HepG2 (cell line): ENCODE results near the gene MT1A. TPM values are rescaled to one million over a fixed set of nuclear protein-coding genes. Genes with fewer than 3 reads are reported as not detected.

Experiments used
- BHLHE40 ChIP-seq: IDR thresholded peaks from 2 replicates; pipeline ENCODE4 v1.6.1; 2011; ENCODE audit warnings: low read length, improper control_type of control experiment
- CREM ChIP-seq, 2 experiments: sonication (generic) in 1 of 2; formaldehyde crosslinking in 1 of 2; IDR thresholded peaks; 2 replicates each; pipeline versions ENCODE4 v1.4.0 to v1.6.1; 2016 to 2020; ENCODE audit warnings: antibody characterized with exemption in 1 of 2, mild to moderate bottlenecking in 1 of 2, missing genetic modification reagents in 1 of 2
- CTCF ChIP-seq: sonication (generic); formaldehyde crosslinking; IDR thresholded peaks from 2 replicates; pipeline ENCODE4 v1.5.0; 2020; ENCODE audit warnings: mild to moderate bottlenecking, missing genetic modification reagents, moderate library complexity
- FOSL1 ChIP-seq: sonication (generic); formaldehyde crosslinking; IDR thresholded peaks from 2 replicates; pipeline ENCODE4 v1.9.0; 2021; ENCODE audit warnings: missing genetic modification reagents, borderline replicate concordance
- FOXK1 ChIP-seq: sonication (generic); formaldehyde crosslinking; IDR thresholded peaks from 2 replicates; pipeline ENCODE4 v1.4.0; 2020; ENCODE audit warnings: low read depth, missing genetic modification reagents, borderline replicate concordance
- GMEB1 ChIP-seq: sonication (generic); formaldehyde crosslinking; IDR thresholded peaks from 2 replicates; pipeline ENCODE4 v1.5.1; 2020; ENCODE audit warnings: missing genetic modification reagents, mild to moderate bottlenecking, borderline replicate concordance
- MTF1 ChIP-seq: sonication (generic); formaldehyde crosslinking; IDR thresholded peaks from 2 replicates; pipeline ENCODE4 v1.5.0; 2020; ENCODE audit warnings: missing genetic modification reagents
- NONO ChIP-seq, 2 experiments: fragments of 450-650 bp in 1 of 2; sonication (generic) in 1 of 2; formaldehyde crosslinking in 1 of 2; IDR thresholded peaks in 1 of 2; conservative IDR thresholded peaks in 1 of 2; 2 replicates each; pipeline versions ENCODE4 v1.6.1 to v1.8.0; 2017 to 2022; ENCODE audit warnings: mild to moderate bottlenecking in 1 of 2, missing genetic modification reagents in 1 of 2, moderate library complexity in 1 of 2
- RARG ChIP-seq: sonication (generic); formaldehyde crosslinking; IDR thresholded peaks from 2 replicates; pipeline ENCODE4 v1.4.0; 2020; ENCODE audit warnings: low read depth, mild to moderate bottlenecking, missing genetic modification reagents
- SNRNP70 ChIP-seq: fragments of 200-400 bp; formaldehyde crosslinking; IDR thresholded peaks from 2 replicates; pipeline ENCODE4 v1.6.1; 2017; ENCODE audit warnings: mild to moderate bottlenecking, low read depth, low read length, moderate library complexity
- SP4 ChIP-seq: sonication (generic); formaldehyde crosslinking; IDR thresholded peaks from 2 replicates; pipeline ENCODE4 v1.8.1; 2023; ENCODE audit warnings: mild to moderate bottlenecking, missing genetic modification reagents
- THAP8 ChIP-seq: sonication (generic); formaldehyde crosslinking; IDR thresholded peaks from 2 replicates; pipeline ENCODE4 v1.5.1; 2020; ENCODE audit warnings: missing genetic modification reagents, mild to moderate bottlenecking, borderline replicate concordance
- TRIM24 ChIP-seq: sonication (generic); formaldehyde crosslinking; IDR thresholded peaks from 2 replicates; pipeline ENCODE4 v1.8.0; 2022; ENCODE audit warnings: mild to moderate bottlenecking, missing genetic modification reagents
- ZNF142 ChIP-seq: sonication (generic); formaldehyde crosslinking; IDR thresholded peaks from 2 replicates; pipeline ENCODE4 v1.4.0; 2020; ENCODE audit warnings: missing genetic modification reagents
- ZNF160 ChIP-seq: sonication (generic); formaldehyde crosslinking; IDR thresholded peaks from 2 replicates; pipeline ENCODE4 v1.8.0; 2022; ENCODE audit warnings: mild to moderate bottlenecking, inconsistent platforms, missing genetic modification reagents
- ZNF180 ChIP-seq: sonication (generic); formaldehyde crosslinking; IDR thresholded peaks from 2 replicates; pipeline ENCODE4 v1.4.0; 2020; ENCODE audit warnings: low read depth, missing genetic modification reagents, borderline replicate concordance
- ZNF20 ChIP-seq: sonication (generic); formaldehyde crosslinking; IDR thresholded peaks from 2 replicates; pipeline ENCODE4 v1.4.0; 2020; ENCODE audit warnings: mild to moderate bottlenecking, moderate library complexity, missing genetic modification reagents
- ZNF44 ChIP-seq: sonication (generic); formaldehyde crosslinking; IDR thresholded peaks from 2 replicates; pipeline ENCODE4 v1.5.1; 2020; ENCODE audit warnings: mild to moderate bottlenecking, missing genetic modification reagents
- ZNF879 ChIP-seq: sonication (generic); formaldehyde crosslinking; IDR thresholded peaks from 2 replicates; pipeline ENCODE4 v1.8.1; 2023; ENCODE audit warnings: missing genetic modification reagents
- ZSCAN20 ChIP-seq: sonication (generic); formaldehyde crosslinking; IDR thresholded peaks from 2 replicates; pipeline ENCODE4 v1.4.0; 2020; ENCODE audit warnings: missing genetic modification reagents, mild to moderate bottlenecking, borderline replicate concordance
- polyA plus RNA-seq, 8 experiments: library from polyadenylated mRNA; depleted of rRNA in 3 of 8; stranded (reverse) in 7 of 8; unstranded in 1 of 8; fragments of >200 nt; fragmentation: Illumina TruSeq in 4 of 8; extraction: Trizol in 4 of 8; gene quantifications; 2 replicates each; pipeline versions ENCODE4 v1.2.1 to v1.2.3, GENCODE V29; 2011 to 2016; ENCODE audit warnings: low read depth in 4 of 8, missing spikeins in 1 of 8, mixed read lengths in 1 of 8; ENCODE audit not compliant: insufficient read depth in 1 of 8
- total RNA-seq, 5 experiments: library from RNA; depleted of rRNA; stranded (reverse); fragments of >200 nt; fragmentation: Illumina TruSeq; extraction: Trizol; gene quantifications; 2 replicates each; pipeline ENCODE4 v1.2.3, GENCODE V29; 2016; ENCODE audit warnings: low read depth in 1 of 5

The MT1A gene
- total and polyA plus RNA-seq, 2 of the 13 experiments (the other 11 are each of a cell fraction or from before 2014, with no cell fraction given), result 8.3 to 10.4 TPM

GRCh38 chr16:56607109-56607618, 31.3 kb upstream of the MT1A start (continued):
- TF ChIP-seq SP4 (peak; percentile 83), FOSL1 (0 out of 2 replicates have a peak, but pooled peaks have one; percentile 3), FOXK1 (CRISPR knock-in tag) (peak; percentile 88; the same call in 1 of the 2 replicates), ZNF20 (no peak), RARG (CRISPR knock-in tag) (no peak), BHLHE40 (no peak), ZSCAN20 (CRISPR knock-in tag) (no peak), ZNF180 (CRISPR knock-in tag) (peak; percentile 61; the same call in 1 of the 2 replicates), SNRNP70 (no peak), ZNF142 (CRISPR knock-in tag) (no peak; the same call in 1 of the 2 replicates), MTF1 (peak; percentile 97), THAP8 (CRISPR knock-in tag) (no peak), NONO (IDR thresholded peaks at IDR 0.05) (no peak), NONO (CRISPR knock-in tag; conservative IDR thresholded peaks at IDR 0.05) (0 out of 2 replicates have a peak, but pooled peaks have one; percentile 43), CREM (IDR thresholded peaks at IDR 0.05) (peak; percentile 92), CREM (CRISPR knock-in tag; IDR thresholded peaks at IDR 0.05) (no peak), ZNF879 (CRISPR knock-in tag) (no peak), CTCF (CRISPR knock-in tag) (no peak; the same call in 1 of the 2 replicates), TRIM24 (CRISPR knock-in tag) (no peak), ZNF44 (CRISPR knock-in tag) (no peak), ZNF160 (CRISPR knock-in tag) (no peak), GMEB1 (CRISPR knock-in tag) (peak; percentile 36; the same call in 1 of the 2 replicates)
